ENCODE data around the gene C3orf52.

The C3orf52 gene

GRCh38 chr3:112128843-112129727 is 42.9 kb downstream of the C3orf52 start:
- no peak for DNase-seq (ENCODE audit: low read depth)
- TF ChIP-seq POLR2A (IDR thresholded peaks at IDR 0.05; ENCODE audit: extremely low read depth, insufficient read length) (no peak), MAX (IDR thresholded peaks at IDR 0.05; ENCODE audit: low read depth, low read length) (no peak), MYC (IDR thresholded peaks at IDR 0.05; ENCODE audit: low read depth, low read length) (no peak), CTCF (IDR thresholded peaks at IDR 0.05; ENCODE audit: low read depth, low read length) (no peak)
- no peak overlapping the region for H3K4me3 ChIP-seq (ENCODE audit: low read depth, low read length)

DNA sequence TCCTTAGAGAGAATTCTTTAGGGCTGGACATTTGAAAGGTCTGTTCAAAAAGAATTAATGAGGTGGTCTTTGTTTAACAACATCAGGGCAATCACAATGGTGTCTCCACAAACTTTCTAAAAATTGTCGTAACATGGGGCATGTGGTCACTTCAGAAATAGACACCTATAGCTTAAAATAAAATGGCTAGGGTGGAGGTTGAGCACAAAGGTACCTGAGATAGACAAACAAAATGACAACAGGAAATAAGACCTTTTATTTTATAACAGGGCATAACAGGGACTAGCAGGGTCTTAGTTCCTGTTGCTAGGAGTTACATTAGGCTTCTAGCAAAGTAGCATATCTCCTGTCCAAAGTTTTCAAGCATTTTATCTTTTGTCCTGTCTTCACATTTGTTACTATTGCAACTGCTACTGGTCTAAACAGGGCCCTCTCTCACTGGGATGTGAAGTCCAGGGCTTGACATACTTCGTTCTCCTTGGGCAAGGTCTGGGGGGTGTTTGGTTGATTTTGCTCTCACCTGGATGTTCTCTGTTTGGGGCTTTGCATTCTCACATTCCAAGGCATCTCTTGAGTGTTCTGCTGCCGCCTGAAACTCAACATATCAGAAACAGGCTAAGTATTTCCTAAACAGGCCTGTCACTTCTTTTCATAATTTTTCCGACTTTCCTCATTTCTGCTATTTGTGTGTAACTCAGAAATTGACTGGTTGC is 43.9 kb downstream of the C3orf52 start:
- no peak for DNase-seq (ENCODE audit: low read depth)
- TF ChIP-seq MYC (IDR thresholded peaks at IDR 0.05; ENCODE audit: low read depth, low read length) (no peak), MAX (IDR thresholded peaks at IDR 0.05; ENCODE audit: low read depth, low read length) (no peak), POLR2A (IDR thresholded peaks at IDR 0.05; ENCODE audit: extremely low read depth, insufficient read length) (no peak), CTCF (IDR thresholded peaks at IDR 0.05; ENCODE audit: low read depth, low read length) (no peak)

GRCh38 chr3:112130638-112130993 is 44.4 kb downstream of the C3orf52 start:
- no peak for DNase-seq (ENCODE audit: low read depth)
- TF ChIP-seq CTCF (IDR thresholded peaks at IDR 0.05; ENCODE audit: low read depth, low read length) (no peak), MYC (IDR thresholded peaks at IDR 0.05; ENCODE audit: low read depth, low read length) (no peak), POLR2A (IDR thresholded peaks at IDR 0.05; ENCODE audit: extremely low read depth, insufficient read length) (no peak), MAX (IDR thresholded peaks at IDR 0.05; ENCODE audit: low read depth, low read length) (no peak)
- H3K4me3 ChIP-seq (ENCODE audit: low read depth, low read length) = no peak overlapping the region

More for the DNA sequence above, 43.9 kb downstream of the C3orf52 start:
- no peak overlapping the region for H3K4me3 ChIP-seq (ENCODE audit: low read depth, low read length)

- no peak overlapping the region for H3K4me3 ChIP-seq (ENCODE audit: low read depth, low read length)
- no peak for TF ChIP-seq POLR2A (IDR thresholded peaks at IDR 0.05; ENCODE audit: extremely low read depth, insufficient read length)
- TF ChIP-seq CTCF (IDR thresholded peaks at IDR 0.05; ENCODE audit: low read depth, low read length) = no peak
- no peak for DNase-seq (ENCODE audit: low read depth)
Observed at GRCh38 chr3:112131111-112131510, 44.9 kb downstream of the C3orf52 start.

DNA sequence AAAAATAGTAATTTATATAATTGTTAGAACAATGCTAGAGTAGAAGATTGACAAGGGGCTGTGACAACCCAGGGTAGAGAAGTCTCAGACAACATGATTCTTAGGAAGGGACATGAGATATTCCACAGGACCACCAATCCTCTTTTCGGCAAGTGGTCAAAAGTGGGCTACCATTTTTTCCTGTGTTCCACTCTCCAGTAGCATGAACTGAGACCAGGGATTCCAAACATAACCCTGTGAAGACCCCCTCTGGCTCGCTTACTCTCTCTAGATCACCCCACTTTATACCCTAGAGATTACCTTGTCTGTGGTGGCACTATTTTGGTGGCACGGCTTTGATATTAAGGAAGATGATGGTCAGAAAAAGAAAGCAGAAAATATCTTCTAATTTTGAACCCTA is 45.9 kb downstream of the C3orf52 start:
- no peak for DNase-seq (ENCODE audit: low read depth)
- TF ChIP-seq POLR2A (IDR thresholded peaks at IDR 0.05; ENCODE audit: extremely low read depth, insufficient read length) (no peak), MAX (IDR thresholded peaks at IDR 0.05; ENCODE audit: low read depth, low read length) (no peak), MYC (IDR thresholded peaks at IDR 0.05; ENCODE audit: low read depth, low read length) (no peak), CTCF (IDR thresholded peaks at IDR 0.05; ENCODE audit: low read depth, low read length) (no peak)
- H3K4me3 ChIP-seq (ENCODE audit: low read depth, low read length) = no peak overlapping the region

Data from NB4 (cell line).